Measurements from ENCODE around the gene MYRIP.

Gene MYRIP

DNA sequence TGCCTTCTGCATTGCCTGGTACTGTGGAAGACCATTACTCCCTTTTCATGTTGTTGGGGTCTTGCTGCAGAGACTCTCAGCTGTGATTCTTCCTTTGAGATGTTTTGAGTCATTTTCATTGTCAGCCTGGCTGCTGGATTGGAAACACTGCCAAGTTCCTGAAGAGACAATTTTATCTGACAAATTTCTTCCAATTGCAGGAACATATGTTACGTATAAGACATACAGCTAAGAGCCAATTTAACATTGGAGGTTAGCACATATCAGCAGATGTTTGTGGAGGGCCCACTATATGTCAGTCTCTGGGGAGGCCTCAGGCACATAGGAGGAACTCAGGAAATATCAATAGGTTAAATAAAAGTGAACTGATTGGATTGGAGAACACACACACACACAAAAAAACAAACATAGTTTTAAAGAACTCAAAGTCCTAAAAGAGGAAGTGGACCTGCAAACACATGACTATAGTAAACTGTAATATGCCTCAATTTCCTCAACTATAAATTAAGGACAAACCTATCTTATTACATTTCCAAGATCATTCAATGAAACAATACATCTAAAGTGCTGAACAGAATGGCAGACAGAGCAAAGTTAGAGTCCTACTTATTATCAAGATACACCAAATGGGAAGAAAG is 172.3 kb downstream of the MYRIP start:
- TF ChIP-seq, protein P1, sequence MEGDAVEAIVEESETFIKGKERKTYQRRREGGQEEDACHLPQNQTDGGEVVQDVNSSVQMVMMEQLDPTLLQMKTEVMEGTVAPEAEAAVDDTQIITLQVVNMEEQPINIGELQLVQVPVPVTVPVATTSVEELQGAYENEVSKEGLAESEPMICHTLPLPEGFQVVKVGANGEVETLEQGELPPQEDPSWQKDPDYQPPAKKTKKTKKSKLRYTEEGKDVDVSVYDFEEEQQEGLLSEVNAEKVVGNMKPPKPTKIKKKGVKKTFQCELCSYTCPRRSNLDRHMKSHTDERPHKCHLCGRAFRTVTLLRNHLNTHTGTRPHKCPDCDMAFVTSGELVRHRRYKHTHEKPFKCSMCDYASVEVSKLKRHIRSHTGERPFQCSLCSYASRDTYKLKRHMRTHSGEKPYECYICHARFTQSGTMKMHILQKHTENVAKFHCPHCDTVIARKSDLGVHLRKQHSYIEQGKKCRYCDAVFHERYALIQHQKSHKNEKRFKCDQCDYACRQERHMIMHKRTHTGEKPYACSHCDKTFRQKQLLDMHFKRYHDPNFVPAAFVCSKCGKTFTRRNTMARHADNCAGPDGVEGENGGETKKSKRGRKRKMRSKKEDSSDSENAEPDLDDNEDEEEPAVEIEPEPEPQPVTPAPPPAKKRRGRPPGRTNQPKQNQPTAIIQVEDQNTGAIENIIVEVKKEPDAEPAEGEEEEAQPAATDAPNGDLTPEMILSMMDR (IDR thresholded peaks at IDR 0.05; ENCODE audit: insufficient read depth, low read depth, low read length, missing control alignments): no peak
- no peak overlapping the region for H3K4me3 ChIP-seq (ENCODE audit: low read depth, low read length)
- no peak for DNase-seq (ENCODE audit: low read depth)

DNA sequence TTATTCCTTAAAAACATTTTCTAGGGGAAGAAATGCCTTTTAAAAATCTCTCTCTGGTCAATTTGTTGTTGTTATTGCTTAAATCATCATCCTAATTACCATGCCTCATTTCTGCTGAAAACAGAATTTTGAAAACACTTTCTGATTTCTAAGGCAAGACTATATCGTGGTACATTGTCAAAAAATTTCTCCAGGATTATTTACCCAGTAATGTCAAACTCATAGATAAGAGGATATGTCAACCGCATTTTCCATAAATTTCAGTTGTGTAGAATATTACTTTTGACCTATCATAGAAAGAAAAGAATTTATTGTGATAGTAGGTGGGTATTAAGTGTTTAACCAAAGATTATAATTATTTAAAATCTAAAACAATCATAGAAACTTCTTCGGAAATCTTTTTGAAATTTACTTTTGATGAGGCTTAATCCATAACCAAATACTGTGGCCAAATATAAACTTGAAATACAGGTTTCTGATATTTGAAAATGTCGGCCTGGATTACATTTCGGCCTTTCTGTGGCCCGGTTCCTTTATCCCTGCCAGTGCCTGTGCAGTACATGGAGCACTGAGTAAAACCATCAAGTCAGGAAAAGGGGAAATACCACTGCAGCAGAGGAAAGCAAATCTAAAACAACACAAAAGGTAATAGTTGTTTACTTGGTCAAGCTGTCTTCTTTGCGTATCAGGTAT is 173.4 kb downstream of the MYRIP start:
- TF ChIP-seq, protein P1 (IDR thresholded peaks at IDR 0.05; ENCODE audit: insufficient read depth, low read depth, low read length, missing control alignments): no peak
- DNase-seq (ENCODE audit: low read depth): no peak
- H3K4me3 ChIP-seq (ENCODE audit: low read depth, low read length): no peak overlapping the region

DNA sequence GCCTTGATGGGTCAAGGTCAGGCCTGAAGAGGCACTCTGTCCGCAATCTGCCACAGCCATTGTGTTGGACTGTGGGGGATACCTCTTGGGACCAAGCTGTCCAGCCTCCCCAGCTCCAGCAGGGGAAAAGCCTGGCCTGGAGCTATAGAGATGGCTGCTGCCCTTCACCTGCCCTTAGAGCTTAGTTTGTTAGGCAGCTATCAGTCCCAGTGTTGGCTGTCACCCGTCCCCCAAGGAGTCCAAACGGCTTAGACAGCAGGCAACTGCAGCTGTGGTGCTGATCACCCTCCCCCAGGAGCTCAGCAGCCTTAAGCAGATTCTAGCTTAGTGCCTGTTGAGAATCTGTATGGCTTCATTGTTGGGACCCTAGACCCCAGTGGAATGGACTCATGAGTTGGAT is 180.3 kb downstream of the MYRIP start:
- H3K4me3 ChIP-seq (ENCODE audit: low read depth, low read length): no peak overlapping the region
- TF ChIP-seq, protein P1 (IDR thresholded peaks at IDR 0.05; ENCODE audit: insufficient read depth, low read depth, low read length, missing control alignments): no peak
- no peak for DNase-seq (ENCODE audit: low read depth)

DNA sequence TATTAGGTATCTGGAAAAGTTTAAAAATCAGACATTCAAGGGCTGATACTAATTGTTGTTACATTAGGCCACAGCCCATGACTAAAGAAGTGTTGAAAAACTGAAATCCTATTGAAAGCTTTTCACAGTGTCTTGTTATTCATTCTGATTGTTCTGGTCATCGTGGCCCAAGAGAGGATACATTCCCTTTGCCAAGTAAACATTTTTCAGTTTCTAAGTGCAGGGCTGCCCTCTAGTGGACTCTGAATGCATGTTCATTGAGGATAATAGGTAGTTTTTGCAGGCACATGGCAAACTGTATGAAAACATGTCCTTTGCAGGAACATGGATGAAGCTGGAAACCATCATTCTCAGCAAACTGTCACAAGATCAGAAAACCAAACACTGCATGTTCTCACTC is 181.1 kb downstream of the MYRIP start:
- H3K4me3 ChIP-seq (ENCODE audit: low read depth, low read length): no peak overlapping the region
- TF ChIP-seq, protein P1 (IDR thresholded peaks at IDR 0.05; ENCODE audit: insufficient read depth, low read depth, low read length, missing control alignments): peak; percentile 59
- DNase-seq (ENCODE audit: low read depth): peak; percentile 60

DNA sequence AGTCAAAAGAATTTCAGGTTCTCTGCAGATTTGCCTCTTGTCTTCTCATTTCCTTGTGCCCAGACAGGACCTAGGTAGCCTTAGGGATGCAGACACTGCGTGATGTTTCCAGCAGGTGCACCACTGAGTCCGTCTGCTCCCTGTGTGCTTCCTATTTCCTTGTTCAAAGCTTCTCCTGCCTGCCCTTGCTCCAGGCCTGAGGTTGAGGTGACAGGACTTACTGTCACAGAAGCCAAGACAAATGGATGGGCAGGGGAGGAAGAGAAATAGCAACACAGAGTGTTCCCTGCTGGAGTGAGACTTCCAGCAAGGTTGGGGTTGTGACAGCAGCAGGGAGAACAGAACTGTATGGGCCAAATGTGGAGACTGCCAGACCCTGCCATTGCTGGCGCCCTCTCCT is 199.4 kb downstream of the MYRIP start:
- DNase-seq (ENCODE audit: low read depth): no peak
- no peak overlapping the region for H3K4me3 ChIP-seq (ENCODE audit: low read depth, low read length)
- TF ChIP-seq, protein P1 (IDR thresholded peaks at IDR 0.05; ENCODE audit: insufficient read depth, low read depth, low read length, missing control alignments): no peak

DNA sequence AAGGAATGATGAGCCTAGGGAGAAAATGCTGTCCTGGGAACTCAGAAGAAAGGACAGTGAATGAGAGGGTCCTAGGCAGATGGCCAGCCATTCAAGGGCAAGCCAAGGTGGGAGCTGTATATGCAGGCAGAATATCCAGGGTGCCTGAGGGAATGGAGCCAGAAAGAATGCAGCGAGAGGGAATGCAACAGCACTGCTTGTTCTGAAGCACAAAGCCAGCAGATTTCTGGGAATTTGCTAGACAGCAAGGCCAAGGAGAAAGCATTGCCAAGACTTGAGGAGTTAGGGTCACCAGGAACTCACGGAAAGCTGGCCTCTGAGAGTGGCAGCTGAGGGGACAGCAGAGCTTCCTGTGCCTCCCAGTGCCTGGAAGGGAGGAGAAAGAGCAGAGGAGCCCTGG is 200.6 kb downstream of the MYRIP start:
- no peak overlapping the region for H3K4me3 ChIP-seq (ENCODE audit: low read depth, low read length)
- TF ChIP-seq, protein P1 (IDR thresholded peaks at IDR 0.05; ENCODE audit: insufficient read depth, low read depth, low read length, missing control alignments): no peak
- no peak for DNase-seq (ENCODE audit: low read depth)

All from GM12865 (cell line).